ENCODE measurements around the gene GPC6. TPM values are rescaled to one million over a fixed set of nuclear protein-coding genes. Genes with fewer than 3 reads are reported as not detected.

GPC6 gene
- total and polyA plus RNA-seq, 4 donors = 5.9 to 29.1 (median 18.2) TPM

- Histone ChIP-seq H3K27me3 (ENCODE audit: control insufficient read depth in 4 of 4, insufficient read depth in 4 of 4, low read length in 3 of 4) (no peaks in the 10 kb centered on the region), H3K9me3 (ENCODE audit: control insufficient read depth in 4 of 4, low read length in 3 of 4) (no peaks in the 10 kb centered on the region), H3K36me3 (ENCODE audit: control insufficient read depth in 4 of 4, insufficient read depth in 3 of 4, low read depth in 1 of 4, low read length in 3 of 4) (no peaks in the 10 kb centered on the region), H3K27ac (ENCODE audit: low read depth in 1 of 2, low read length in 2 of 2) (no peak overlapping the region), H3K4me1 (ENCODE audit: control insufficient read depth in 4 of 4, insufficient read depth in 4 of 4, low read length in 3 of 4) (peaks cover 0 to 5% (median 2%) of the 10 kb centered on the region in 4 donors), H3K9ac (ENCODE audit: low read depth in 1 of 2, low read length in 2 of 2) (no peak overlapping the region), H3K4me3 (ENCODE audit: low read depth in 1 of 3, low read length in 3 of 3) (no peak overlapping the region)
- TF ChIP-seq, protein P1, sequence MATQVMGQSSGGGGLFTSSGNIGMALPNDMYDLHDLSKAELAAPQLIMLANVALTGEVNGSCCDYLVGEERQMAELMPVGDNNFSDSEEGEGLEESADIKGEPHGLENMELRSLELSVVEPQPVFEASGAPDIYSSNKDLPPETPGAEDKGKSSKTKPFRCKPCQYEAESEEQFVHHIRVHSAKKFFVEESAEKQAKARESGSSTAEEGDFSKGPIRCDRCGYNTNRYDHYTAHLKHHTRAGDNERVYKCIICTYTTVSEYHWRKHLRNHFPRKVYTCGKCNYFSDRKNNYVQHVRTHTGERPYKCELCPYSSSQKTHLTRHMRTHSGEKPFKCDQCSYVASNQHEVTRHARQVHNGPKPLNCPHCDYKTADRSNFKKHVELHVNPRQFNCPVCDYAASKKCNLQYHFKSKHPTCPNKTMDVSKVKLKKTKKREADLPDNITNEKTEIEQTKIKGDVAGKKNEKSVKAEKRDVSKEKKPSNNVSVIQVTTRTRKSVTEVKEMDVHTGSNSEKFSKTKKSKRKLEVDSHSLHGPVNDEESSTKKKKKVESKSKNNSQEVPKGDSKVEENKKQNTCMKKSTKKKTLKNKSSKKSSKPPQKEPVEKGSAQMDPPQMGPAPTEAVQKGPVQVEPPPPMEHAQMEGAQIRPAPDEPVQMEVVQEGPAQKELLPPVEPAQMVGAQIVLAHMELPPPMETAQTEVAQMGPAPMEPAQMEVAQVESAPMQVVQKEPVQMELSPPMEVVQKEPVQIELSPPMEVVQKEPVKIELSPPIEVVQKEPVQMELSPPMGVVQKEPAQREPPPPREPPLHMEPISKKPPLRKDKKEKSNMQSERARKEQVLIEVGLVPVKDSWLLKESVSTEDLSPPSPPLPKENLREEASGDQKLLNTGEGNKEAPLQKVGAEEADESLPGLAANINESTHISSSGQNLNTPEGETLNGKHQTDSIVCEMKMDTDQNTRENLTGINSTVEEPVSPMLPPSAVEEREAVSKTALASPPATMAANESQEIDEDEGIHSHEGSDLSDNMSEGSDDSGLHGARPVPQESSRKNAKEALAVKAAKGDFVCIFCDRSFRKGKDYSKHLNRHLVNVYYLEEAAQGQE (IDR thresholded peaks at IDR 0.05) = no peak
- TF ChIP-seq JUND (IDR thresholded peaks at IDR 0.05) (no peak), GABPA (IDR thresholded peaks at IDR 0.05 in 1 of 2, conservative IDR thresholded peaks at IDR 0.05 in 1 of 2) (no peak), YY1 (IDR thresholded peaks at IDR 0.05) (no peak), TAF1 (conservative IDR thresholded peaks at IDR 0.05) (no peak), HNF4A (conservative IDR thresholded peaks at IDR 0.05) (no peak), HNF4G (IDR thresholded peaks at IDR 0.05) (no peak), RAD21 (IDR thresholded peaks at IDR 0.05) (no peak), RXRA (IDR thresholded peaks at IDR 0.05) (no peak)
- TF ChIP-seq, protein P2, sequence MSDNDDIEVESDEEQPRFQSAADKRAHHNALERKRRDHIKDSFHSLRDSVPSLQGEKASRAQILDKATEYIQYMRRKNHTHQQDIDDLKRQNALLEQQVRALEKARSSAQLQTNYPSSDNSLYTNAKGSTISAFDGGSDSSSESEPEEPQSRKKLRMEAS (IDR thresholded peaks at IDR 0.05) = no peak
- 87% methylated on average over 5 of the region's 5 CpGs for WGBS
- no peak for DNase-seq (ENCODE audit: low spot score)
Observed at GRCh38 chr13:94196413-94196812, 969.8 kb downstream of the GPC6 start.

- DNase-seq (ENCODE audit: low spot score) = no peak
- Histone ChIP-seq H3K36me3 (ENCODE audit: control insufficient read depth in 4 of 4, insufficient read depth in 3 of 4, low read depth in 1 of 4, low read length in 3 of 4) (no peaks in the 10 kb centered on the region), H3K27ac (ENCODE audit: low read depth in 1 of 2, low read length in 2 of 2) (no peak overlapping the region), H3K9me3 (ENCODE audit: control insufficient read depth in 4 of 4, low read length in 3 of 4) (no peaks in the 10 kb centered on the region), H3K4me1 (ENCODE audit: control insufficient read depth in 4 of 4, insufficient read depth in 4 of 4, low read length in 3 of 4) (no peaks in the 10 kb centered on the region), H3K9ac (ENCODE audit: low read depth in 1 of 2, low read length in 2 of 2) (no peak overlapping the region), H3K27me3 (ENCODE audit: control insufficient read depth in 4 of 4, insufficient read depth in 4 of 4, low read length in 3 of 4) (no peaks in the 10 kb centered on the region), H3K4me3 (ENCODE audit: low read depth in 1 of 3, low read length in 3 of 3) (no peak overlapping the region)
- 73% methylated on average over 4 of the region's 4 CpGs for WGBS
- TF ChIP-seq HNF4G (IDR thresholded peaks at IDR 0.05) = no peak
- no peak for TF ChIP-seq FOXA1 (IDR thresholded peaks at IDR 0.05)
- TF ChIP-seq ATF3 (IDR thresholded peaks at IDR 0.05) = no peak
- no peak for TF ChIP-seq RXRA (IDR thresholded peaks at IDR 0.05)
- TF ChIP-seq, protein P2 (IDR thresholded peaks at IDR 0.05) = no peak
- TF ChIP-seq TAF1 (conservative IDR thresholded peaks at IDR 0.05) = no peak
- TF ChIP-seq, protein P3, sequence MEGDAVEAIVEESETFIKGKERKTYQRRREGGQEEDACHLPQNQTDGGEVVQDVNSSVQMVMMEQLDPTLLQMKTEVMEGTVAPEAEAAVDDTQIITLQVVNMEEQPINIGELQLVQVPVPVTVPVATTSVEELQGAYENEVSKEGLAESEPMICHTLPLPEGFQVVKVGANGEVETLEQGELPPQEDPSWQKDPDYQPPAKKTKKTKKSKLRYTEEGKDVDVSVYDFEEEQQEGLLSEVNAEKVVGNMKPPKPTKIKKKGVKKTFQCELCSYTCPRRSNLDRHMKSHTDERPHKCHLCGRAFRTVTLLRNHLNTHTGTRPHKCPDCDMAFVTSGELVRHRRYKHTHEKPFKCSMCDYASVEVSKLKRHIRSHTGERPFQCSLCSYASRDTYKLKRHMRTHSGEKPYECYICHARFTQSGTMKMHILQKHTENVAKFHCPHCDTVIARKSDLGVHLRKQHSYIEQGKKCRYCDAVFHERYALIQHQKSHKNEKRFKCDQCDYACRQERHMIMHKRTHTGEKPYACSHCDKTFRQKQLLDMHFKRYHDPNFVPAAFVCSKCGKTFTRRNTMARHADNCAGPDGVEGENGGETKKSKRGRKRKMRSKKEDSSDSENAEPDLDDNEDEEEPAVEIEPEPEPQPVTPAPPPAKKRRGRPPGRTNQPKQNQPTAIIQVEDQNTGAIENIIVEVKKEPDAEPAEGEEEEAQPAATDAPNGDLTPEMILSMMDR (IDR thresholded peaks at IDR 0.05; ENCODE audit: low read depth, low read length, missing input control) = no peak
- TF ChIP-seq GABPA (IDR thresholded peaks at IDR 0.05 in 1 of 2, conservative IDR thresholded peaks at IDR 0.05 in 1 of 2) = no peak
- no peak for TF ChIP-seq NR2F2 (IDR thresholded peaks at IDR 0.05)
- no peak for TF ChIP-seq HNF4A (conservative IDR thresholded peaks at IDR 0.05)
- no peak for TF ChIP-seq SP1 (IDR thresholded peaks at IDR 0.05)
- no peak for TF ChIP-seq RAD21 (IDR thresholded peaks at IDR 0.05)
- no peak for TF ChIP-seq ZBTB33 (IDR thresholded peaks at IDR 0.05)
- TF ChIP-seq JUND (IDR thresholded peaks at IDR 0.05) = no peak
- TF ChIP-seq, protein P1 (IDR thresholded peaks at IDR 0.05) = no peak
- no peak for TF ChIP-seq FOXA2 (IDR thresholded peaks at IDR 0.05)
Observed at GRCh38 chr13:94198681-94199080, 972.1 kb downstream of the GPC6 start.

All from liver (tissue), 9 donors.